NCI-H128 (cell line): ENCODE measurements around the gene GRIK4.

Experiments
- DNase-seq: peaks from one replicate; lab custom pipeline; 2025; ENCODE audit not compliant: unreplicated experiment; lab: John Stamatoyannopoulos, UW

GRIK4 gene

DNA sequence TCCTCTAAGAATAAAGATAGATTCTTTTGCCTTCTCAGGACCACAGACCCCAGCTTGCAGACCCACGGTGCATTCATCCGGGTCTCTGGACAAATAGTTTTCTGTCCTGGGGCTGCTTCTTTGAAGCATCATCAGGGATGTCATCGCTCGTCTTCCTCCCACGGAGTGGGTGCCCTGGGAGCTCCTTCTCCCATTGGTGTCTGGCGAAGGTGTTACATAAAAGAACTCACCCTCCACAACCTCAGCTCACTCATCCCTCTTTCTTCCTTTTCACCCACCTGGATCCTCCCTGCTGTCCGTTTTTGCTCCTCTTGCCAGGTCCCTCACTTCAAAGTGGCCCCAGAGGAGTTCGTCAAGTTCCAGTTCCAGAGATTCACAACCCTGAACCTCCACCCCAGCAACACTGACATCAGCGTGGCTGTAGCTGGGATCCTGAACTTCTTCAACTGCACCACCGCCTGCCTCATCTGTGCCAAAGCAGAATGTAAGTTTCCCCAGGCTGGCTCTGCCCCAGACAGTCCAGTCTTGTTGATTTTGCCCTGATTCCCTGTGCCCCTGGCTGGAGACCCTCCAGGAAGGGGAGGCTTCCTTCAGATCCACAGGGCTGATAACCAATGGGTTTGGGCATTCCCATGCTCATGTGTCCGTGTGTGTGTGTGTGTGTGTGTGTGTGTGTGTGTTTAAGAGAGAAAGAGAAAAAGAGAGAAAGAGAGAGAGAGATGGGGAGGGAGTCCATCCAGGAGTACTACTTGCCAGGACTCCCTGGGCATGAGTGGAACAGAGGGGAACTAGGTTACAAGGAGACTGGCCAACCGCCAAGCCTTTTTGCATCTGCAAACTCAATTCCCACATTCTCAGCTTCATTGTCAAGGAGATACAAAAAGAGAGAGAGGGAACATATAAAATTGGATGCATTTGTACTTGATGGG is 308.2 kb downstream of the GRIK4 start:
- no peak for DNase-seq

DNA sequence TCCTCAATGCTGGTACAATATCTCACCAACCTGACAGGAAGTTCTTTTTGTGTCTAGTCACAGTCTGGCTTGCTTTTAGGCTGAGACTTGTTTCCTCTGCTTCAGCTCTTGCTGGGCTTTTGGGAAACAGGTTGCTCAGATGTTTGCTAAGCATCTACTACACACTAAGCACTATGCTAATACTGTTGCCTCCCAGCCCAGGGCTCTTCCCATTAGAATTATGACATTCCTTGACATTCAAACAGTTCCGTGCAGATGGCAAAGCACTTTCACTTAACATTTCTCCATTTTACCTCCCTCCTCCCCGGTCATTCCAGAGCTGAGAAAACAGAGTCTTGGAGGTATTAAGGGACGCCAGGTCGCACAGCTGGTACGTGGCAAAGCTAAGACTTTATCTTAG is 311.6 kb downstream of the GRIK4 start:
- DNase-seq = no peak

DNA sequence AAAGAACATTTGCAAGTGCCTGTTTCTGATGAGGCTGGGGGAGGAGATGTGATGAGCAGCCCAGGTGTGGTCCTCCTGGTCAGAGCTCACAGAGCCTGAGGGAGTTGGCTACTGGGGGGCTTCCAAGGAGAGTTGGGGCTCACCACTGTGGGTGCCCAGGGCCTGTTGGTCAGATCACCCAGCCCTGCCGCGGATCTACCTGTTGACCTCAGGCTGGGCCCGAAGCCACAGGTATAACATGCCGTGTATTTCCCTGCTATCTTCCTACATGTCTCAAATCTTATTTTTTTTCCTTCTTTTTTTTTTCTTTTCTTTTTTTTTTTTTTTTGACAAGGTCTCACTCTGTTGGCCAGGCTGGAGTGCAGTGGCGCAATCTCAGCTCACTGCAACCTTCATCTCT is 312.7 kb downstream of the GRIK4 start:
- DNase-seq = no peak

DNA sequence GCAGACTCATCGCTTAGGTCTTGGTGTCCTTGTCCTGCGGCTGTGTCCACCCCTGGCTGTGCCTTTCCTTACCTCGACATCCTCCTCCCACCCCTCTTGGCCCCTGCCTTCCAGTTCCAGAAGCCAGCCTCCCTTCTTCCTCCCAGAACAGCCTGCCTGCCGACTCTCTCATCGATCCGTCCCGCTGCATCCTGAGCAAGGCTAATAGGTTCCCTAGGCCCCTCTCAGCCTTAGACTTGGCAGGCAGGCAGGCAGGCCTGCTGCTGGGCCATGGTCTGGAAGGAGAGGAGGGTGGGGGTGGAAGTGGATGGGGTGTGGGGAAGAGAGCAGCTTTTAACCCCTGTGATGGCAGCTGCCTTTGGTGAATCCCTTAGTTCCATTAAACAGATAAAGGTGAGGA is 315.6 kb downstream of the GRIK4 start:
- DNase-seq = no peak

DNA sequence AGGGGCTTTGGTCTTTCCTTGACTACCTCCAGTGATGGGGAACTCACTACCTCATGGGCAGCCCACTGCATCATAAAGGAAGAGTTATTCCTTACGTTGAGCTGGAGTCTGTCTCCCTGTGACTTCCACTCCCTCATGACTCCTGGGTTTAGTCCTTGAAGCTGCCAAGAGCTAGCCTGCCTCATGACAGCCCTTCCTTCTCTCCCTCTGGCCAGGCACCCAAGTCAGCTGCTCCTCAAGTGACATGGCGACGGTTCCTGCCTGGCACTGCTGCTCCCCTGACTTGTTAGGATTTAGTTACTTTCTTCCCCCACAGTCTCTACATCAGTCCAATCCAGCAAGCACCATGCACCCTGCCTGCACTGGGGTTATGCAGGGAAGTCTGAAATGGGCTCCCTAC is 316.3 kb downstream of the GRIK4 start:
- DNase-seq = no peak

DNA sequence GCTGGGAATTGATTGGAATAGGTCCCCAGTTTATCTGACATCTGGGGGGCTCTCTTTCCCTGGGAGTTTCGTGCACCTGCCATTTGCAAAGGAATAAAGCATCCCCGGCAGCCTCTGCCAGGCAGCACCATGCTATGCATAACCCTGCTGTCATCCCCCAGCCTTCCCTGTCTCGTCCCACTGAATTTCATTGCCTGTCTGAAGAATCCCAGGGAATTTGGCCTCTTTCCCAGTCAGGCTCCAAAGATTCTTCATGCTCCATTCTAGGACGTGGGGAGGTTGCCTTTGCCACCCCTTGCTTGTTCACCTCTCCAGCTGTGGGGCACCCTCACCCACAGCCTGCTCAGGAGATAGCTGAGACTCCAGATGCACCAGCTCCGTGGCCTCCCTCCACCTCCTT is 317.3 kb downstream of the GRIK4 start:
- no peak for DNase-seq

DNA sequence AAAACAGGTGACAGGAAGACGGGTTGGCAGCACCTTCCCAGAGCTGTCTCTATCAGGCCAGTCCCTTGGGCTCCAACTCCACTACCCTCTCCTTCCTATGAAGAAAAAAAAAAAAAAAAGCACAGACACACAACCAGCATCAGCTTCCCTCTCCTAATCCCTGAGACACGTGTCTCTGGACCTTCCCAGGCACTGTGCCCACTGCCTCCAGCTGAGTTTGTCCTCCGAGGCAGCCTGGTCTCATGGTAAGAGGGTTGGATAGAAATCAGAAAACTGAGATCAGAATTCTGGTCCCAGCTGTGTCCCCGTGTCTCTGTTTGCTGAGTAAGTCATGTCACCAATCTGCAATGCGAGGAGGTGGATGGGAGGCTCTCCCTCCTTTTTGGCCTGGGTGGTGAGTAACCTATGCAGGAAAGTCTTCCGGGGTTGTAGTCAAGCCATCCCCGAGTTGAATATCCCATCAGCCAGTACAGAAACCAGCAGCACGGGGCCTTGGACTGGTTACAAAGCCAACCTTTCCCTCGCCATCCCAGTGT is 318.6 kb downstream of the GRIK4 start:
- no peak for DNase-seq

DNA sequence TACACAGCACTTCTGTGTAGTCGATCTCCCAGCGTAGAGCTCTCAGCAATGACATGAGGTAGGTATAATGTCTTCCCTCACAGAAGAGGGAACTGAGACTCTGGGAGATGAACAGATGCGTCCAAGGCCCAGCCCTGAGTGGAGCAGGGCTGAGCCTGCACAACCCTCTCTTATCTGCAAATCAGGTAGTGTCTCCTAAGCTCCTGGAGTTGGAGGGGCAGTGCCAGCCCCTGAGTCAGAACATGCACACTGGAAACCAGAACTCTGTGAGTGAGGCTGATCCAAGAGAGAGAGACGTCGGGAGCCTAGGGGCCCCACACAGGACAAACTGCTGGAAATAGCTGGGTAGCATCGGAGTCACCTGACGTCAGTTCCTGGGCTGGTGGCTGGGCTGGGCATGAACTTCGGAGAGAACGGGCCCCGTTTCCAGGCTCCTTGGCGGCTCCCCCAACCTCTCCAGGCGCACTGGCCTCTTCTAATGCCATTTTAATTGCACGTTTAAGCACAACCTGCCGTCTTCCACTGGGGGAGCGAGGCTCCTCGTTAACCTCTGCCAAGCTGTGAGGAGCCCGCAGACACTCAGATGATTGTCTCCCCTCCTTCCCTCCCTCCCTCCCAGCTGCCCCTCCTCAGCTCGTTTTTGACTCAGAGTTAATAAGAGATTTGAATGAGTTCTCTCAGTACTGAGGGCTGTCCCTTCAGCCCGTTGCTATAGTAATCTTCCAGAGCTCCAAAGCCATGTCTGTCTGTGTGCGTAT is 321.1 kb downstream of the GRIK4 start:
- DNase-seq = no peak

DNA sequence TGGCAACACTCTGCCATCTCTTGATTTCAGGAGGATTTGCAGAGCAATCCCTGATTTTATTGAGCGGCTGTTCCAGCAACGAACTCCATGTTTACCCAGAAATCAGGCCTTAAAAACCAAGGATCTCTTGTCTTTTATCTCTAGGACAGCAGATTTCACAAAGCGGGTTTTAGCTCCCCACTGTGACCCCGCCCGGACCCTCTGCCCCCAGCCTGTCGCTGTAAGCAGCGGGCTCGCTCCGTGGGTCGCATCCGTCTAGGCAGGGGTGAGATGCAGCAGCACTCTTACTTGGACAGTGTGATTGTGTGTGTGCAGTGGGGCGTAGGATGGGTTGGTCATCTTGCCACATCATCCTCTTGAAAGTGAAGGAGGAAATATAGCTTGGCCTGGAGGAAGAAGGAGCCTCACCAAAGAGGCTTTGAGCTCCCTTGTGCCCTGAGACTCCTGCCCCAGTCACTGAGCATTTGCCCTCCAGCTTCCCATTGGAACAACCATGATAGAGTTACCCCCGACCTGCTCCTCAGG is 323.2 kb downstream of the GRIK4 start:
- DNase-seq = no peak

DNA sequence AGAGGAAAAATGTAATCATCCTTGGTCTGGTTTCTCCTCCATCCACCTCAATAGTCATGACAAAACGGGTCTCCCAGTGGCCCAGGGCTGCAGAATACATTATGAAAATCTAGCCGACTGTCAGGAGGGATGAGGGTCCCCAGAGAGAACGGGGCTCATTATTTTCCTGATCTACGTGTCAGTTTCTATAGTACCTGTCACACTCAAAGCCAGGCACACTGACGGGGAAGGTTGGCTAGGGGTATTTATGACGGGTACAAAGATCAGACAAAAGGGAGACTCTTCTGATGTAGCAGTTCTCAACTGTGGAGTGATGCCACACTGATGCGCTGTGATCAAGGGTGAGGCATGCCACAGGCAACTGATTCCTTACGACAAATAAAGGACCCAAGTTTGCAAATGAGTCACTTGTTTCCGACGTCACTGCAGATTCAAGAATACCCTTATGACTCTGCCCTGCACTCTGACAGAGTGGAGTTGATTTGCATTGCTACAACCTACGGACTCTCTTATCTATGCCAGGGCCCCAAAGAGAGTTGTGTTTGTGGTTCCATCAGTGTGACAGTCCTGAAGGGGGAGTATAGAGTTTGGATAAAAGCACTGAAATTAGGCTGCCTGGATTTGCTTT is 324.2 kb downstream of the GRIK4 start:
- DNase-seq = no peak

DNA sequence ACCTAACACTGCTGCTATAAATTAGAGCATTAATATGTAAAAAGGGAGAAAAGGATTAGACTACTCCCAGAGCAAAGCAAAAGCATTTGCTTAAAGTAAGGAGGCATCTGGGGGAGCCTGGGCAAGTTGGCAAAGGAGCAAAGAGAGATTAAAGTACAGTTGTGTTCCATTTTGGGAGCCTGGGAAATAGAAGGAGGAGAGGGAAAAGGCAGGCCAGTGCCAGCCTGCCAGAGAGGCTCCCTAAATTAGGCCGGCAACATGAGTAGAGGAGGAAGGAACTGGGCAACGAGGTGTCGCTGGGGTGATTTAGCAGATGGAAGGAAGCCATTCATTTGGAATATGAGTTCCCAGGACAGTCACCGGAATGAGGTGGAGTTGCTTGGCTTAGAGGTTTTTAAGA is 326.1 kb downstream of the GRIK4 start:
- no peak for DNase-seq

DNA sequence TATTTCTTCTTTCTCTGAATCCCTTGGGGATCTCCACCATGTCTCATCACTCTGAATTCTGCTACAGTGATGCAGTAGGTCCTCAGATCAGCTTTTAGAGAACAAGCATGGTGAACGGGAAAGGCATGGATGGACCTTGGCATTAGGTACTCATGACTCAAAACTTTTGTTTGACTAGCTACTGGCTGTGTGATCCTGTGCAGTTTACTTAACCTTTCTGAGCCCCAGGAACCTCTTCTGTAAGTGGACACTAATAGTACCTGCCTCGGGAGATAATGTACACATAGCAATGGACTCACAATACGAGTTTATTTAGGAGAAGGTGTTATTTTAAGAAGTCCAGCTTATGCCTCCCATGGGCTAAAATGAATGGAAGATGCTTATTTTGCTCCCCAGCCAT is 327.7 kb downstream of the GRIK4 start:
- DNase-seq = no peak

DNA sequence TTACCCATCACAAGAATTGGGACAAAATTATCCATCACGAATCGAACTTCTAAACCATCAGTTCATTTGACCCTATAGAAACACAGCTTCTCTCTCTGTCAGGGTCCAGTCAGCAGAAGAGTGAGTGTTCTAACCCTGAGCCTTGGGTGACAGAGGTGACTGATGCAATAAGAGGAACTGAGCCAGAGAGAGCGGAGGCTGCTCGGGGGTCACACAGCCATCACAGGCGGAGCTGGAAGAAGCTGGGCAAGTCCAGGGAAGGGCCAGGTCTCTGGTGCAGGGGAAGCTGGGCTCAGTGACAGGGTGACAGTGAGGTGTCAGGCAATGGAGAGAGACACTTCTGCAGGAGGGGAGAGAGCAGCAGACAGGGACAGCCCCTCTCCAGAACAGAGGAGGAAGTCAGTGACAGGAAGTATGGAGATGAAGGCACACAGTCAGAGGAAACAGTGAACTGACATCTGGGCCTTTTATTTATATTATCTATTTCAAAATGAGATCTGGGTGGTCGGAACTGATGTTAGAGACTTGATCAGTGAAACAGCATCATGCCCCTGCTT is 328.4 kb downstream of the GRIK4 start:
- no peak for DNase-seq

DNA sequence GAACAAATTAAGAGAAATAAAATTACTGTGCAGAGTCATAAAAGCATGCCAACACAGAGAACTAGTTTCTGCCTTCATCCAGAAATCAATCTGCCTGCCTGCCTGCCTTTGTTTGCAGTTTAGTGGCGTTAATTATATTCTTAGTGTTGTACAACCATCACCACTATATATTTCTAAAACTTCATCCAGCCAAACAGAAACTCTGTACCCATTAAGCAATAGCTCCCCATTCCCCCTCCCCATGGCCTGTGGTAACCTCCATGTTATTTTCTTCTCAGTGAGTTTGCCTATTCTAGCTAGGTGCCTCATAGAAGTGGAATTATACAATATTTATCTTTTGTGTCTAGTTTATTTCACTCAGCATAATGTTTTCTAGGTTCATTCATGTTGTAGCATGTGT is 329.1 kb downstream of the GRIK4 start:
- no peak for DNase-seq

DNA sequence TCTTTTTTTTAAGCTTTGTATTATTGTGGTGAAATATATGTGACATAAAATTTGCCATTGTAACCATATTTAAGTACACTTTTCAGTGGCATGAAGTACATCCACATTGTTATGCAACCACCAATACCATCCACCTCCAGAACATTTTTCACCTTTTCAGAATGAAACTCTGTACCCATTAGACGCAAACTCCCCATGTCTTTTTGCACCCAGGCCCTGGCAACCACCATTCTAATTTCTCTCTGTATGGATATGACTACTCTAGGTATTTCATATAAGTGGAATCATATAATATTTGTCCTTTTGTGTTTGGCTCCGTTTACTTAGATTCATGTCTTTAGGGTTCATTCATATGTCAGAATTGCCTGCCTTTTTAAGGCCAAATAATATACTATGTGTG is 329.5 kb downstream of the GRIK4 start:
- DNase-seq = no peak

DNA sequence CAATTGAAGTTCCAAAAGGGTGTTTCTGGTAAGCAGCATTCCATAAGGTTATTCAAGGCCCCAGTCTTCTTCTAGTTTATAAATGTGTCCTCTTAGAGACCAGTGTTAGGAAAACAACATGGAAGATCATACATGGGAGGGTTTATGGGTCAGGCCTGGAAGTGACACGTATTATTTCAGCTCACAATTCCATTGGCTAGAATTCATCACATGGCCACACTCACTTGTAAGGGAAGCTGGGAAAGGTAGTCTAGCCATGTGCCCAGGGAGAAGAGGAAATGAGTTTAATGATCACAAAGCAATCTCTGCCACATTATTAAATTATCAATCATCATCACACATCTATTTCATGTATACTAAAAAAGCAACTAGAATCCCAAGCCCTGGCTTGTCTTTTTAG is 330.6 kb downstream of the GRIK4 start:
- no peak for DNase-seq

DNA sequence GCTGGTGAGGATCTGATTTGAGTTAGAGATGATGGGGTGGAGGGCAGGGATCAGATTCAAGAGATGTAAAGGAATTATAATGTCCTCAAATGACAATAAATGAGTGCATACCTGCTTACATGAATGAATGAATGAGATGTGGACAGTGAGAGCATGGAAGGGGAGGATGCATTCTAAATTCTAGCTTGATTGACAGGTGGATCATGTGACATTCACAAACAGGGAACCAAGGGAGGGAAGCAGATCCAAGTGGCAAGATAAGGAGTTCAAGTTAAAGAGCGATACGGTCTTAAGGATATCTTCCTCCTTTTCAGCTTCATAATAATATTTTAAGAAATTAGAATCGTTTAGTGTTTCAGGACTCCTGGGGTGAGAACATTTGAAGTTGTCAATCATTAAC is 341.9 kb downstream of the GRIK4 start:
- no peak for DNase-seq

DNA sequence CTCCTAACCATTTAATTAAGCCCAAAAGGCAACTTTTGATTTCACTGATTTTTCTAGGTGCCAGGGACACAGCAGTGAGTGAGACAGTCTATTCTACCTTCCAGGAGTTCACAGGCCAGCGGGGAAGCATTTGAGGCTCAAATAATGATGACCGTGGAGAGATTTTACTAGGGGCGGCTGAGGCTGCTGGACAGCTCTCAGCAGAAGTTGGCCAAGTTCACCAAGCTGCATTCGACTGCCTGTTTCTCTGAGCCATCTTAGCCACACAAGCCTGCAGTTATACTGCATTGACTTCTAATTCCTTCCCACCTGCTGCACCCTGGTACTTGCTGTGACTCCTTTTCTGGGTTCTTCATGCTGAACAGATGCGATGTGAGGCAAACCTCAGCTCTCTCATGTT is 343.4 kb downstream of the GRIK4 start:
- no peak for DNase-seq

DNA sequence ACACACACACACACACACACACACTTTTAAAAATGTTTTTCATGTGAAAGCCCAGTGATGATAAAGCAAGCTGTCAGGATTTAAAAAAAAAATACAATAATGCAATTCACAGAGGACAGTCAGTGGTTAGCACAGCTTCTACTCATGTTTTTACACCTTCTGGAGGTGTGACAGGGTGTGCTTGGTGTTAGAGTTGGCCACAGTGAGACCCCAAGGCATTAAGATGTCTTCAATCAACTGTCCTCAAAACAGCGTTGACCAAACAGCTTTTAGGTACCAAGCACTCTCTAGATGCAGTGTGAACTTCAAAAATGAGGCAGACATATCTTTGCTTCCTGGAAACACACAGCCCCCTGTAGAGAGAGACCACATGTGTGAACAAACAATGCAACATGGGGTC is 346.0 kb downstream of the GRIK4 start:
- DNase-seq = no peak

DNA sequence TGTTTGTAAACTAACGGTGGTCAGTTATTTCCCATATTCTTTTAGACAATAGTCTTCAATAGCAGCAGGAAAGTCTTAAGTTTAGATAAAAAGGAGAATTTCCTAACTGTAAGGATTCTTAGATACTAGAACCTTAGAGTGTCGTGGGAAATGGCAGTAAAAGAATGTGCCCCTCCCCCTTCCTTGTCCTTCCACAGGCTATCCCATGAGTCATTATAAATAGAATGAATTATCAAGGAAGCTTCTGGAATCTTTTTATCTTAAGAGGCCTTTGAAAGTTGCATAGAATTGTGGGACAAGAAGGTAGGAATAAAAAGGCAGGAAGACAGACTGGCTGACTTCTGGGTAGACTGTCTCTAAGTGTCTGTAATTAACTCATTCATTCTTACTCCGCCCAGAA is 347.2 kb downstream of the GRIK4 start:
- no peak for DNase-seq
